ENCODE measurements around the gene CSRP1. TPM values are rescaled to one million over a fixed set of nuclear protein-coding genes. Genes with fewer than 3 reads are reported as not detected.

Gene CSRP1
- total and polyA plus RNA-seq, 2 experiments from 2014 or later = 5.8 to 29.9 TPM

DNA sequence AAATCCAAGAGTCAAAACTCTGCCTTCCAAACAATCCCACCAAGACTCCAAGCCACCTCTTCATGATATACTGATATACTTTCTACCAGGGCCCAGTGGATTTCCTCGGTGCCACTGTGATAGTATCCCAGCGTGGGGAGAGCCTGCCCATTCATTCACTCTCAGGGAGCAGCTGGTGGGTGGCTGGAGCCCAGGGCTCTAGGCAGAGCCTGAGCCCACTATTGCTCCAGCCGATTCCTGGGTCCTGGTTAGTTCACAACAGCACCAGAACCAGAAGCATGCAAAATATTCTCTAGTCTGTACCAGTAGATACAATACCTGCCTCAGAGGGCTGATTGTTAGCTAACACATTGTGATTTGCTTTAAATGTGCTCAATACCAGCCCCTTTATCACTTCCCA lies 831 bp downstream of the CSRP1 start:
- peak overlapping the region; percentile 79 for H3K4me3 Mint-ChIP-seq

DNA sequence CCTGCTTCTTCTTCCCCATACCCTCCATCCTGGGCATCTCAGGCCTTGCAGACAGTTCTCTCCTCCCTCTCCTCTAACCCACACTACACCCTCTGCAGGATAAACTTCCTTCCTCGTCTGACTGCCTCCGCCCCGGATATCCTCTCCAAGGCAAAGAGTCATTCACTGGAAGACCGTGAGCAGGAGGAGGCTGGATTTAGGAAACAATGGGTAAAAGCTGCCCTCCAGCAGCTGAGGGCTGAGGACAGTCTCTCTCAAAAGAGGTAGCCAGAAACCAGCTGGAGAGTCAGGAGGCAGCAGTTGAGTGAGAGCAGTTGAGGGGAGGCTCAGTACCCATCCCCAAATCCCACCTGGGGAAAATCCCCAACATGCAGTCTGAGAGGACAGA lies 1.4 kb downstream of the CSRP1 start:
- peak; percentile 7; the same call in 2 of the 3 replicates for ATAC-seq
- no peaks in the 10 kb centered on the region for H3K36me3 Mint-ChIP-seq (ENCODE audit: low read depth)
- H2AFZ ChIP-seq = no peak overlapping the region
- H3K4me2 ChIP-seq = no peak overlapping the region
- H3K27ac ChIP-seq (ENCODE audit: low read depth) = no peak overlapping the region
- peaks cover 15% of the 10 kb centered on the region; the same call in 1 of the 2 replicates for H3F3A ChIP-seq (replicated peaks; ENCODE audit: low read depth)
- peaks cover 39% of the 10 kb centered on the region for H3K27me3 ChIP-seq (ENCODE audit: insufficient read depth)
- H3K79me2 ChIP-seq (replicated peaks; ENCODE audit: insufficient read depth) = peaks cover 3% of the 10 kb centered on the region; the same call in 1 of the 2 replicates
- DNase-seq (ENCODE audit: low spot score) = no peak
- no peaks in the 10 kb centered on the region for H3K36me3 ChIP-seq (ENCODE audit: insufficient read depth)
- peaks cover 35% of the 10 kb centered on the region for H3K4me1 ChIP-seq (ENCODE audit: insufficient read depth)
- H3K9me3 Mint-ChIP-seq = no peaks in the 10 kb centered on the region
- H3K27ac Mint-ChIP-seq = peak overlapping the region; percentile 5; the same call in 1 of the 2 replicates
- no peaks in the 10 kb centered on the region for H3K9me2 ChIP-seq (ENCODE audit: insufficient read depth)
- peaks cover 38% of the 10 kb centered on the region for H3K27me3 Mint-ChIP-seq (ENCODE audit: insufficient read depth, low read depth, poor library complexity)
- H3K4me1 Mint-ChIP-seq = peaks cover 50% of the 10 kb centered on the region
- no peaks in the 10 kb centered on the region for H4K20me1 ChIP-seq (replicated peaks; ENCODE audit: insufficient read depth)
- no peak overlapping the region for H3K4me3 ChIP-seq
- peak overlapping the region; percentile 79; the same call in 2 of the 3 replicates for H3K4me3 Mint-ChIP-seq
- TF ChIP-seq, protein P1, sequence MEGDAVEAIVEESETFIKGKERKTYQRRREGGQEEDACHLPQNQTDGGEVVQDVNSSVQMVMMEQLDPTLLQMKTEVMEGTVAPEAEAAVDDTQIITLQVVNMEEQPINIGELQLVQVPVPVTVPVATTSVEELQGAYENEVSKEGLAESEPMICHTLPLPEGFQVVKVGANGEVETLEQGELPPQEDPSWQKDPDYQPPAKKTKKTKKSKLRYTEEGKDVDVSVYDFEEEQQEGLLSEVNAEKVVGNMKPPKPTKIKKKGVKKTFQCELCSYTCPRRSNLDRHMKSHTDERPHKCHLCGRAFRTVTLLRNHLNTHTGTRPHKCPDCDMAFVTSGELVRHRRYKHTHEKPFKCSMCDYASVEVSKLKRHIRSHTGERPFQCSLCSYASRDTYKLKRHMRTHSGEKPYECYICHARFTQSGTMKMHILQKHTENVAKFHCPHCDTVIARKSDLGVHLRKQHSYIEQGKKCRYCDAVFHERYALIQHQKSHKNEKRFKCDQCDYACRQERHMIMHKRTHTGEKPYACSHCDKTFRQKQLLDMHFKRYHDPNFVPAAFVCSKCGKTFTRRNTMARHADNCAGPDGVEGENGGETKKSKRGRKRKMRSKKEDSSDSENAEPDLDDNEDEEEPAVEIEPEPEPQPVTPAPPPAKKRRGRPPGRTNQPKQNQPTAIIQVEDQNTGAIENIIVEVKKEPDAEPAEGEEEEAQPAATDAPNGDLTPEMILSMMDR (conservative IDR thresholded peaks at IDR 0.05; ENCODE audit: low read depth in 2 of 2) = no peak
- TF ChIP-seq, protein P2, sequence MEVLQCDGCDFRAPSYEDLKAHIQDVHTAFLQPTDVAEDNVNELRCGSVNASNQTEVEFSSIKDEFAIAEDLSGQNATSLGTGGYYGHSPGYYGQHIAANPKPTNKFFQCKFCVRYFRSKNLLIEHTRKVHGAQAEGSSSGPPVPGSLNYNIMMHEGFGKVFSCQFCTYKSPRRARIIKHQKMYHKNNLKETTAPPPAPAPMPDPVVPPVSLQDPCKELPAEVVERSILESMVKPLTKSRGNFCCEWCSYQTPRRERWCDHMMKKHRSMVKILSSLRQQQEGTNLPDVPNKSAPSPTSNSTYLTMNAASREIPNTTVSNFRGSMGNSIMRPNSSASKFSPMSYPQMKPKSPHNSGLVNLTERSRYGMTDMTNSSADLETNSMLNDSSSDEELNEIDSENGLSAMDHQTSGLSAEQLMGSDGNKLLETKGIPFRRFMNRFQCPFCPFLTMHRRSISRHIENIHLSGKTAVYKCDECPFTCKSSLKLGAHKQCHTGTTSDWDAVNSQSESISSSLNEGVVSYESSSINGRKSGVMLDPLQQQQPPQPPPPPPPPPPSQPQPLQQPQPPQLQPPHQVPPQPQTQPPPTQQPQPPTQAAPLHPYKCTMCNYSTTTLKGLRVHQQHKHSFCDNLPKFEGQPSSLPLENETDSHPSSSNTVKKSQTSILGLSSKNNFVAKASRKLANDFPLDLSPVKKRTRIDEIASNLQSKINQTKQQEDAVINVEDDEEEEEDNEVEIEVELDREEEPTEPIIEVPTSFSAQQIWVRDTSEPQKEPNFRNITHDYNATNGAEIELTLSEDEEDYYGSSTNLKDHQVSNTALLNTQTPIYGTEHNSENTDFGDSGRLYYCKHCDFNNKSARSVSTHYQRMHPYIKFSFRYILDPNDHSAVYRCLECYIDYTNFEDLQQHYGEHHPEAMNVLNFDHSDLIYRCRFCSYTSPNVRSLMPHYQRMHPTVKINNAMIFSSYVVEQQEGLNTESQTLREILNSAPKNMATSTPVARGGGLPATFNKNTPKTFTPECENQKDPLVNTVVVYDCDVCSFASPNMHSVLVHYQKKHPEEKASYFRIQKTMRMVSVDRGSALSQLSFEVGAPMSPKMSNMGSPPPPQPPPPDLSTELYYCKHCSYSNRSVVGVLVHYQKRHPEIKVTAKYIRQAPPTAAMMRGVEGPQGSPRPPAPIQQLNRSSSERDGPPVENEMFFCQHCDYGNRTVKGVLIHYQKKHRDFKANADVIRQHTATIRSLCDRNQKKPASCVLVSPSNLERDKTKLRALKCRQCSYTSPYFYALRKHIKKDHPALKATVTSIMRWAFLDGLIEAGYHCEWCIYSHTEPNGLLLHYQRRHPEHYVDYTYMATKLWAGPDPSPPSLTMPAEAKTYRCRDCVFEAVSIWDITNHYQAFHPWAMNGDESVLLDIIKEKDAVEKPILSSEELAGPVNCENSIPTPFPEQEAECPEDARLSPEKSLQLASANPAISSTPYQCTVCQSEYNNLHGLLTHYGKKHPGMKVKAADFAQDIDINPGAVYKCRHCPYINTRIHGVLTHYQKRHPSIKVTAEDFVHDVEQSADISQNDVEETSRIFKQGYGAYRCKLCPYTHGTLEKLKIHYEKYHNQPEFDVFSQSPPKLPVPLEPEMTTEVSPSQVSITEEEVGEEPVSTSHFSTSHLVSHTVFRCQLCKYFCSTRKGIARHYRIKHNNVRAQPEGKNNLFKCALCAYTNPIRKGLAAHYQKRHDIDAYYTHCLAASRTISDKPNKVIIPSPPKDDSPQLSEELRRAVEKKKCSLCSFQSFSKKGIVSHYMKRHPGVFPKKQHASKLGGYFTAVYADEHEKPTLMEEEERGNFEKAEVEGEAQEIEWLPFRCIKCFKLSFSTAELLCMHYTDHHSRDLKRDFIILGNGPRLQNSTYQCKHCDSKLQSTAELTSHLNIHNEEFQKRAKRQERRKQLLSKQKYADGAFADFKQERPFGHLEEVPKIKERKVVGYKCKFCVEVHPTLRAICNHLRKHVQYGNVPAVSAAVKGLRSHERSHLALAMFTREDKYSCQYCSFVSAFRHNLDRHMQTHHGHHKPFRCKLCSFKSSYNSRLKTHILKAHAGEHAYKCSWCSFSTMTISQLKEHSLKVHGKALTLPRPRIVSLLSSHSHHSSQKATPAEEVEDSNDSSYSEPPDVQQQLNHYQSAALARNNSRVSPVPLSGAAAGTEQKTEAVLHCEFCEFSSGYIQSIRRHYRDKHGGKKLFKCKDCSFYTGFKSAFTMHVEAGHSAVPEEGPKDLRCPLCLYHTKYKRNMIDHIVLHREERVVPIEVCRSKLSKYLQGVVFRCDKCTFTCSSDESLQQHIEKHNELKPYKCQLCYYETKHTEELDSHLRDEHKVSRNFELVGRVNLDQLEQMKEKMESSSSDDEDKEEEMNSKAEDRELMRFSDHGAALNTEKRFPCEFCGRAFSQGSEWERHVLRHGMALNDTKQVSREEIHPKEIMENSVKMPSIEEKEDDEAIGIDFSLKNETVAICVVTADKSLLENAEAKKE (CRISPR knock-in tag; IDR thresholded peaks at IDR 0.05) = no peak
- no peak for TF ChIP-seq NANOG (IDR thresholded peaks at IDR 0.05; ENCODE audit: borderline replicate concordance)
- TF ChIP-seq EZH2 (IDR thresholded peaks at IDR 0.05; ENCODE audit: low read depth, unreplicated experiment) = no peak
- no peak for TF ChIP-seq POLR2AphosphoS5 (IDR thresholded peaks at IDR 0.05; ENCODE audit: low read depth)
- TF ChIP-seq ZNF114 (CRISPR knock-in tag; IDR thresholded peaks at IDR 0.05) = no peak
- TF ChIP-seq, protein P3, sequence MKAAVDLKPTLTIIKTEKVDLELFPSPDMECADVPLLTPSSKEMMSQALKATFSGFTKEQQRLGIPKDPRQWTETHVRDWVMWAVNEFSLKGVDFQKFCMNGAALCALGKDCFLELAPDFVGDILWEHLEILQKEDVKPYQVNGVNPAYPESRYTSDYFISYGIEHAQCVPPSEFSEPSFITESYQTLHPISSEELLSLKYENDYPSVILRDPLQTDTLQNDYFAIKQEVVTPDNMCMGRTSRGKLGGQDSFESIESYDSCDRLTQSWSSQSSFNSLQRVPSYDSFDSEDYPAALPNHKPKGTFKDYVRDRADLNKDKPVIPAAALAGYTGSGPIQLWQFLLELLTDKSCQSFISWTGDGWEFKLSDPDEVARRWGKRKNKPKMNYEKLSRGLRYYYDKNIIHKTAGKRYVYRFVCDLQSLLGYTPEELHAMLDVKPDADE (IDR thresholded peaks at IDR 0.05) = no peak
- TF ChIP-seq, protein P4, sequence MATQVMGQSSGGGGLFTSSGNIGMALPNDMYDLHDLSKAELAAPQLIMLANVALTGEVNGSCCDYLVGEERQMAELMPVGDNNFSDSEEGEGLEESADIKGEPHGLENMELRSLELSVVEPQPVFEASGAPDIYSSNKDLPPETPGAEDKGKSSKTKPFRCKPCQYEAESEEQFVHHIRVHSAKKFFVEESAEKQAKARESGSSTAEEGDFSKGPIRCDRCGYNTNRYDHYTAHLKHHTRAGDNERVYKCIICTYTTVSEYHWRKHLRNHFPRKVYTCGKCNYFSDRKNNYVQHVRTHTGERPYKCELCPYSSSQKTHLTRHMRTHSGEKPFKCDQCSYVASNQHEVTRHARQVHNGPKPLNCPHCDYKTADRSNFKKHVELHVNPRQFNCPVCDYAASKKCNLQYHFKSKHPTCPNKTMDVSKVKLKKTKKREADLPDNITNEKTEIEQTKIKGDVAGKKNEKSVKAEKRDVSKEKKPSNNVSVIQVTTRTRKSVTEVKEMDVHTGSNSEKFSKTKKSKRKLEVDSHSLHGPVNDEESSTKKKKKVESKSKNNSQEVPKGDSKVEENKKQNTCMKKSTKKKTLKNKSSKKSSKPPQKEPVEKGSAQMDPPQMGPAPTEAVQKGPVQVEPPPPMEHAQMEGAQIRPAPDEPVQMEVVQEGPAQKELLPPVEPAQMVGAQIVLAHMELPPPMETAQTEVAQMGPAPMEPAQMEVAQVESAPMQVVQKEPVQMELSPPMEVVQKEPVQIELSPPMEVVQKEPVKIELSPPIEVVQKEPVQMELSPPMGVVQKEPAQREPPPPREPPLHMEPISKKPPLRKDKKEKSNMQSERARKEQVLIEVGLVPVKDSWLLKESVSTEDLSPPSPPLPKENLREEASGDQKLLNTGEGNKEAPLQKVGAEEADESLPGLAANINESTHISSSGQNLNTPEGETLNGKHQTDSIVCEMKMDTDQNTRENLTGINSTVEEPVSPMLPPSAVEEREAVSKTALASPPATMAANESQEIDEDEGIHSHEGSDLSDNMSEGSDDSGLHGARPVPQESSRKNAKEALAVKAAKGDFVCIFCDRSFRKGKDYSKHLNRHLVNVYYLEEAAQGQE (IDR thresholded peaks at IDR 0.05; ENCODE audit: unreplicated experiment) = no peak

More for the DNA sequence above, 831 bp downstream of the CSRP1 start:
- Mint-ChIP-seq H3K36me3 (ENCODE audit: low read depth) (no peaks in the 10 kb centered on the region), H3K27ac (no peak overlapping the region), H3K4me1 (peaks cover 44% of the 10 kb centered on the region), H3K27me3 (ENCODE audit: insufficient read depth, low read depth, poor library complexity) (peaks cover 36% of the 10 kb centered on the region), H3K9me3 (no peaks in the 10 kb centered on the region)
- Histone ChIP-seq H2AFZ (peak overlapping the region; percentile 98), H4K20me1 (replicated peaks; ENCODE audit: insufficient read depth) (no peaks in the 10 kb centered on the region), H3K4me1 (ENCODE audit: insufficient read depth) (peaks cover 30% of the 10 kb centered on the region), H3K9me2 (ENCODE audit: insufficient read depth) (no peaks in the 10 kb centered on the region), H3K79me2 (replicated peaks; ENCODE audit: insufficient read depth) (peaks cover 3% of the 10 kb centered on the region; the same call in 1 of the 2 replicates), H3K27ac (ENCODE audit: low read depth) (no peak overlapping the region), H3F3A (replicated peaks; ENCODE audit: low read depth) (peaks cover 15% of the 10 kb centered on the region; the same call in 1 of the 2 replicates), H3K27me3 (ENCODE audit: insufficient read depth) (peaks cover 39% of the 10 kb centered on the region), H3K4me3 (peak overlapping the region; percentile 65), H3K36me3 (ENCODE audit: insufficient read depth) (no peaks in the 10 kb centered on the region), H3K4me2 (peak overlapping the region; percentile 95)
- DNase-seq (ENCODE audit: low spot score) (no peak), ATAC-seq (peak; percentile 9)
- TF ChIP-seq JUNB (IDR thresholded peaks at IDR 0.05; ENCODE audit: unreplicated experiment) (no peak), ZNF331 (CRISPR knock-in tag; IDR thresholded peaks at IDR 0.05; ENCODE audit: low read depth) (no peak)
